GM23338 (cell line): Measurements from ENCODE around the gene ZKSCAN8. TPM values are rescaled to one million over a fixed set of nuclear protein-coding genes. Genes with fewer than 3 reads are reported as not detected.

Experiments
- ATAC-seq: fragments of 200-7000 bp; cut with Tn5 transposase; 3 replicates; pipeline ENCODE4 v1.9.1; 2020
- DNase-seq: peaks from one replicate; pipeline ENCODE4 v3.0.0-alpha.2; 2015; ENCODE audit warnings: low spot score
- H2AFZ ChIP-seq: fragments of 200-600 bp; sonication (generic); 2 replicates; pipeline ENCODE4 v1.8.0; 2016; ENCODE audit warnings: antibody characterized with exemption, mild to moderate bottlenecking, moderate library complexity
- H3F3A ChIP-seq: fragments of 200-600 bp; sonication (generic); replicated peaks from 2 replicates; pipeline ENCODE4 v1.8.0; 2017; ENCODE audit warnings: antibody characterized with exemption, mixed run types, low read depth
- H3K27ac ChIP-seq: fragments of 200-600 bp; sonication (generic); 2 replicates; pipeline ENCODE4 v1.6.1; 2016; ENCODE audit warnings: low read depth
- H3K27me3 ChIP-seq: fragments of 200-600 bp; sonication (generic); 2 replicates; pipeline ENCODE4 v1.8.0; 2016; ENCODE audit warnings: mild to moderate bottlenecking, mixed run types, moderate library complexity; ENCODE audit not compliant: insufficient read depth
- H3K36me3 ChIP-seq: fragments of 200-600 bp; sonication (generic); 2 replicates; pipeline ENCODE4 v1.8.0; 2016; ENCODE audit warnings: mild to moderate bottlenecking; ENCODE audit not compliant: insufficient read depth
- H3K4me1 ChIP-seq: fragments of 200-600 bp; sonication (generic); 2 replicates; pipeline ENCODE4 v1.8.0; 2016; ENCODE audit warnings: mild to moderate bottlenecking, moderate library complexity; ENCODE audit not compliant: insufficient read depth
- H3K4me2 ChIP-seq: fragments of 200-600 bp; sonication (generic); 2 replicates; pipeline ENCODE4 v1.7.1; 2017; ENCODE audit warnings: mixed run types
- H3K4me3 ChIP-seq: fragments of 200-600 bp; sonication (generic); 2 replicates; pipeline ENCODE4 v1.6.1; 2016; ENCODE audit warnings: mixed run types
- H3K79me2 ChIP-seq: fragments of 200-600 bp; sonication (generic); replicated peaks from 2 replicates; pipeline ENCODE4 v1.8.0; 2017; ENCODE audit warnings: mild to moderate bottlenecking; ENCODE audit not compliant: insufficient read depth
- H3K9me2 ChIP-seq: fragments of 200-600 bp; sonication (generic); 2 replicates; pipeline ENCODE4 v1.8.0; 2017; ENCODE audit not compliant: insufficient read depth
- H4K20me1 ChIP-seq: fragments of 200-600 bp; sonication (generic); replicated peaks from 2 replicates; pipeline ENCODE4 v1.8.0; 2017; ENCODE audit warnings: mild to moderate bottlenecking; ENCODE audit not compliant: insufficient read depth
- H3K27ac Mint-ChIP-seq: 2 replicates; pipeline ENCODE4 v1.8.0; 2020; ENCODE audit warnings: inconsistent platforms, mild to moderate bottlenecking, moderate library complexity, mixed read lengths
- H3K27me3 Mint-ChIP-seq: 3 replicates; pipeline ENCODE4 v1.8.0; 2022; ENCODE audit warnings: low read depth, mild to moderate bottlenecking, moderate library complexity, mixed read lengths, inconsistent platforms; ENCODE audit not compliant: insufficient read depth, poor library complexity
- H3K36me3 Mint-ChIP-seq: 3 replicates; pipeline ENCODE4 v1.8.0; 2021; ENCODE audit warnings: low read depth, mild to moderate bottlenecking, inconsistent platforms, moderate library complexity, mixed read lengths
- H3K4me1 Mint-ChIP-seq: 3 replicates; pipeline ENCODE4 v1.8.0; 2020; ENCODE audit warnings: mild to moderate bottlenecking, inconsistent platforms, mixed read lengths
- H3K4me3 Mint-ChIP-seq: 3 replicates; pipeline ENCODE4 v1.8.0; 2021; ENCODE audit warnings: moderate library complexity, mild to moderate bottlenecking, inconsistent platforms, mixed read lengths
- H3K9me3 Mint-ChIP-seq: 3 replicates; pipeline ENCODE4 v1.8.0; 2020; ENCODE audit warnings: moderate library complexity, mild to moderate bottlenecking, inconsistent platforms, mixed read lengths
- CREB1 ChIP-seq: fragments of 250-450 bp; sonication (Bioruptor Pico); IDR thresholded peaks from 2 replicates; pipeline ENCODE4 v1.5.0; 2020; ENCODE audit warnings: low read depth, mild to moderate bottlenecking, moderate library complexity
- EZH2 ChIP-seq: fragments of 200-600 bp; sonication (generic); IDR thresholded peaks from one replicate; pipeline ENCODE4 v1.8.0; 2017; ENCODE audit warnings: antibody characterized with exemption, mild to moderate bottlenecking, low read depth; ENCODE audit not compliant: unreplicated experiment
- EZH2phosphoT487 ChIP-seq: fragments of 200-600 bp; sonication (generic); IDR thresholded peaks from one replicate; pipeline ENCODE4 v1.8.1; 2018; ENCODE audit warnings: antibody characterized with exemption; ENCODE audit not compliant: unreplicated experiment
- JUNB ChIP-seq: IDR thresholded peaks from one replicate; pipeline ENCODE4 v1.6.1; 2016; ENCODE audit warnings: antibody characterized with exemption; ENCODE audit not compliant: unreplicated experiment
- NANOG ChIP-seq: IDR thresholded peaks from 2 replicates; pipeline ENCODE4 v1.6.1; 2016; ENCODE audit warnings: antibody characterized with exemption, borderline replicate concordance
- POLR2AphosphoS5 ChIP-seq: IDR thresholded peaks from 2 replicates; pipeline ENCODE4 v1.6.1; 2016; ENCODE audit warnings: antibody characterized with exemption, low read depth
- STAT1 ChIP-seq: IDR thresholded peaks from one replicate; pipeline ENCODE4 v1.6.1; 2016; ENCODE audit warnings: antibody characterized with exemption; ENCODE audit not compliant: unreplicated experiment
- ZNF114 ChIP-seq: fragments of 250-450 bp; sonication (Bioruptor Pico); IDR thresholded peaks from 2 replicates; pipeline ENCODE4 v1.5.0; 2020; ENCODE audit warnings: mild to moderate bottlenecking, moderate library complexity
- ZNF331 ChIP-seq: fragments of 250-450 bp; sonication (Bioruptor Pico); IDR thresholded peaks from 2 replicates; pipeline ENCODE4 v1.5.0; 2020; ENCODE audit warnings: low read depth, mild to moderate bottlenecking, moderate library complexity
- polyA plus RNA-seq: library from polyadenylated mRNA; unstranded; fragments of >200 nt; fragmentation: Nextera tagmentation; extraction: Ambion mirVana; gene quantifications from 2 replicates; pipeline ENCODE4 v1.2.1, GENCODE V29; 2016
- total RNA-seq: library from RNA; depleted of rRNA; stranded (reverse); fragments of >200 nt; shearing (Covaris generic); gene quantifications from 2 replicates; pipeline ENCODE4 v1.2.3, GENCODE V29; 2014
- TF ChIP-seq, protein P1 (sequence below): fragments of 250-450 bp; sonication (Bioruptor Pico); IDR thresholded peaks from 2 replicates; pipeline ENCODE4 v1.5.0; 2020; ENCODE audit warnings: mild to moderate bottlenecking, moderate library complexity
- TF ChIP-seq, protein P2 (sequence below): IDR thresholded peaks from one replicate; pipeline ENCODE4 v1.6.1; 2018; ENCODE audit warnings: antibody characterized with exemption; ENCODE audit not compliant: unreplicated experiment
- TF ChIP-seq, protein P3 (sequence below): IDR thresholded peaks from 2 replicates; pipeline ENCODE4 v1.6.1; 2016; ENCODE audit warnings: antibody characterized with exemption
- TF ChIP-seq, protein P4 (sequence below), 2 experiments: fragments of 200-600 bp in 1 of 2; sonication (generic) in 1 of 2; conservative IDR thresholded peaks; 2 replicates each; pipeline versions ENCODE4 v1.5.1 to v1.6.1; 2016 to 2017; ENCODE audit warnings: antibody characterized with exemption in 2 of 2, low read depth in 2 of 2, mild to moderate bottlenecking in 2 of 2, moderate library complexity in 1 of 2

Gene ZKSCAN8
- total and polyA plus RNA-seq, 2 experiments from 2014 or later, result 4.2 to 22.6 TPM

DNA sequence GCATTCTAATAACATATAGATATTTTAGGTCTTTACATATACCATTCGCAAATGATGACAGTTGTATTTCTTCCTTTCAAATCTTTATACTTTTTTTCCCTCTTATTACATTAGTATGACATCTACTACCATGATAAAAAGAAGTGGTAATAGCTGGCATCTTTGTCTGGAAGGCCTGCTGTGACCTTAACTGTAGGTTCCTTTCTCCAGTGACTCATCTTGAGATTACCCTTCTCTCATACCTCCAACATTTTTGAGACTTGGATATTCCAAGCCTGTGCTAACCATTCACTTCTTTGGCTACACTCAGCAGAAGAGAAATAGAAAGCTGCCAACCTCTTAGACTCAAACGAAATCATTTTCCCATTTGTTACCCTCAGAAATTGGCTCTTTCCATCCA, 30.3 kb downstream of the ZKSCAN8 start:
- peaks cover 21% of the 10 kb centered on the region for H3K27me3 ChIP-seq
- no peaks in the 10 kb centered on the region for H3K9me3 Mint-ChIP-seq
- no peak overlapping the region for H3K4me3 ChIP-seq
- ATAC-seq, result no peak
- H3F3A ChIP-seq, result no peaks in the 10 kb centered on the region
- no peak for TF ChIP-seq JUNB
- no peak for TF ChIP-seq STAT1
- TF ChIP-seq ZNF114, result no peak
- TF ChIP-seq, protein P1, sequence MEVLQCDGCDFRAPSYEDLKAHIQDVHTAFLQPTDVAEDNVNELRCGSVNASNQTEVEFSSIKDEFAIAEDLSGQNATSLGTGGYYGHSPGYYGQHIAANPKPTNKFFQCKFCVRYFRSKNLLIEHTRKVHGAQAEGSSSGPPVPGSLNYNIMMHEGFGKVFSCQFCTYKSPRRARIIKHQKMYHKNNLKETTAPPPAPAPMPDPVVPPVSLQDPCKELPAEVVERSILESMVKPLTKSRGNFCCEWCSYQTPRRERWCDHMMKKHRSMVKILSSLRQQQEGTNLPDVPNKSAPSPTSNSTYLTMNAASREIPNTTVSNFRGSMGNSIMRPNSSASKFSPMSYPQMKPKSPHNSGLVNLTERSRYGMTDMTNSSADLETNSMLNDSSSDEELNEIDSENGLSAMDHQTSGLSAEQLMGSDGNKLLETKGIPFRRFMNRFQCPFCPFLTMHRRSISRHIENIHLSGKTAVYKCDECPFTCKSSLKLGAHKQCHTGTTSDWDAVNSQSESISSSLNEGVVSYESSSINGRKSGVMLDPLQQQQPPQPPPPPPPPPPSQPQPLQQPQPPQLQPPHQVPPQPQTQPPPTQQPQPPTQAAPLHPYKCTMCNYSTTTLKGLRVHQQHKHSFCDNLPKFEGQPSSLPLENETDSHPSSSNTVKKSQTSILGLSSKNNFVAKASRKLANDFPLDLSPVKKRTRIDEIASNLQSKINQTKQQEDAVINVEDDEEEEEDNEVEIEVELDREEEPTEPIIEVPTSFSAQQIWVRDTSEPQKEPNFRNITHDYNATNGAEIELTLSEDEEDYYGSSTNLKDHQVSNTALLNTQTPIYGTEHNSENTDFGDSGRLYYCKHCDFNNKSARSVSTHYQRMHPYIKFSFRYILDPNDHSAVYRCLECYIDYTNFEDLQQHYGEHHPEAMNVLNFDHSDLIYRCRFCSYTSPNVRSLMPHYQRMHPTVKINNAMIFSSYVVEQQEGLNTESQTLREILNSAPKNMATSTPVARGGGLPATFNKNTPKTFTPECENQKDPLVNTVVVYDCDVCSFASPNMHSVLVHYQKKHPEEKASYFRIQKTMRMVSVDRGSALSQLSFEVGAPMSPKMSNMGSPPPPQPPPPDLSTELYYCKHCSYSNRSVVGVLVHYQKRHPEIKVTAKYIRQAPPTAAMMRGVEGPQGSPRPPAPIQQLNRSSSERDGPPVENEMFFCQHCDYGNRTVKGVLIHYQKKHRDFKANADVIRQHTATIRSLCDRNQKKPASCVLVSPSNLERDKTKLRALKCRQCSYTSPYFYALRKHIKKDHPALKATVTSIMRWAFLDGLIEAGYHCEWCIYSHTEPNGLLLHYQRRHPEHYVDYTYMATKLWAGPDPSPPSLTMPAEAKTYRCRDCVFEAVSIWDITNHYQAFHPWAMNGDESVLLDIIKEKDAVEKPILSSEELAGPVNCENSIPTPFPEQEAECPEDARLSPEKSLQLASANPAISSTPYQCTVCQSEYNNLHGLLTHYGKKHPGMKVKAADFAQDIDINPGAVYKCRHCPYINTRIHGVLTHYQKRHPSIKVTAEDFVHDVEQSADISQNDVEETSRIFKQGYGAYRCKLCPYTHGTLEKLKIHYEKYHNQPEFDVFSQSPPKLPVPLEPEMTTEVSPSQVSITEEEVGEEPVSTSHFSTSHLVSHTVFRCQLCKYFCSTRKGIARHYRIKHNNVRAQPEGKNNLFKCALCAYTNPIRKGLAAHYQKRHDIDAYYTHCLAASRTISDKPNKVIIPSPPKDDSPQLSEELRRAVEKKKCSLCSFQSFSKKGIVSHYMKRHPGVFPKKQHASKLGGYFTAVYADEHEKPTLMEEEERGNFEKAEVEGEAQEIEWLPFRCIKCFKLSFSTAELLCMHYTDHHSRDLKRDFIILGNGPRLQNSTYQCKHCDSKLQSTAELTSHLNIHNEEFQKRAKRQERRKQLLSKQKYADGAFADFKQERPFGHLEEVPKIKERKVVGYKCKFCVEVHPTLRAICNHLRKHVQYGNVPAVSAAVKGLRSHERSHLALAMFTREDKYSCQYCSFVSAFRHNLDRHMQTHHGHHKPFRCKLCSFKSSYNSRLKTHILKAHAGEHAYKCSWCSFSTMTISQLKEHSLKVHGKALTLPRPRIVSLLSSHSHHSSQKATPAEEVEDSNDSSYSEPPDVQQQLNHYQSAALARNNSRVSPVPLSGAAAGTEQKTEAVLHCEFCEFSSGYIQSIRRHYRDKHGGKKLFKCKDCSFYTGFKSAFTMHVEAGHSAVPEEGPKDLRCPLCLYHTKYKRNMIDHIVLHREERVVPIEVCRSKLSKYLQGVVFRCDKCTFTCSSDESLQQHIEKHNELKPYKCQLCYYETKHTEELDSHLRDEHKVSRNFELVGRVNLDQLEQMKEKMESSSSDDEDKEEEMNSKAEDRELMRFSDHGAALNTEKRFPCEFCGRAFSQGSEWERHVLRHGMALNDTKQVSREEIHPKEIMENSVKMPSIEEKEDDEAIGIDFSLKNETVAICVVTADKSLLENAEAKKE (CRISPR knock-in tag), result no peak
- TF ChIP-seq, protein P2, sequence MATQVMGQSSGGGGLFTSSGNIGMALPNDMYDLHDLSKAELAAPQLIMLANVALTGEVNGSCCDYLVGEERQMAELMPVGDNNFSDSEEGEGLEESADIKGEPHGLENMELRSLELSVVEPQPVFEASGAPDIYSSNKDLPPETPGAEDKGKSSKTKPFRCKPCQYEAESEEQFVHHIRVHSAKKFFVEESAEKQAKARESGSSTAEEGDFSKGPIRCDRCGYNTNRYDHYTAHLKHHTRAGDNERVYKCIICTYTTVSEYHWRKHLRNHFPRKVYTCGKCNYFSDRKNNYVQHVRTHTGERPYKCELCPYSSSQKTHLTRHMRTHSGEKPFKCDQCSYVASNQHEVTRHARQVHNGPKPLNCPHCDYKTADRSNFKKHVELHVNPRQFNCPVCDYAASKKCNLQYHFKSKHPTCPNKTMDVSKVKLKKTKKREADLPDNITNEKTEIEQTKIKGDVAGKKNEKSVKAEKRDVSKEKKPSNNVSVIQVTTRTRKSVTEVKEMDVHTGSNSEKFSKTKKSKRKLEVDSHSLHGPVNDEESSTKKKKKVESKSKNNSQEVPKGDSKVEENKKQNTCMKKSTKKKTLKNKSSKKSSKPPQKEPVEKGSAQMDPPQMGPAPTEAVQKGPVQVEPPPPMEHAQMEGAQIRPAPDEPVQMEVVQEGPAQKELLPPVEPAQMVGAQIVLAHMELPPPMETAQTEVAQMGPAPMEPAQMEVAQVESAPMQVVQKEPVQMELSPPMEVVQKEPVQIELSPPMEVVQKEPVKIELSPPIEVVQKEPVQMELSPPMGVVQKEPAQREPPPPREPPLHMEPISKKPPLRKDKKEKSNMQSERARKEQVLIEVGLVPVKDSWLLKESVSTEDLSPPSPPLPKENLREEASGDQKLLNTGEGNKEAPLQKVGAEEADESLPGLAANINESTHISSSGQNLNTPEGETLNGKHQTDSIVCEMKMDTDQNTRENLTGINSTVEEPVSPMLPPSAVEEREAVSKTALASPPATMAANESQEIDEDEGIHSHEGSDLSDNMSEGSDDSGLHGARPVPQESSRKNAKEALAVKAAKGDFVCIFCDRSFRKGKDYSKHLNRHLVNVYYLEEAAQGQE, result no peak
- no peak for TF ChIP-seq NANOG
- no peak for TF ChIP-seq EZH2phosphoT487
- no peak for TF ChIP-seq CREB1 (CRISPR knock-in tag)
- TF ChIP-seq POLR2AphosphoS5, result no peak
- no peak for TF ChIP-seq ZNF331 (CRISPR knock-in tag)
- TF ChIP-seq, protein P3, sequence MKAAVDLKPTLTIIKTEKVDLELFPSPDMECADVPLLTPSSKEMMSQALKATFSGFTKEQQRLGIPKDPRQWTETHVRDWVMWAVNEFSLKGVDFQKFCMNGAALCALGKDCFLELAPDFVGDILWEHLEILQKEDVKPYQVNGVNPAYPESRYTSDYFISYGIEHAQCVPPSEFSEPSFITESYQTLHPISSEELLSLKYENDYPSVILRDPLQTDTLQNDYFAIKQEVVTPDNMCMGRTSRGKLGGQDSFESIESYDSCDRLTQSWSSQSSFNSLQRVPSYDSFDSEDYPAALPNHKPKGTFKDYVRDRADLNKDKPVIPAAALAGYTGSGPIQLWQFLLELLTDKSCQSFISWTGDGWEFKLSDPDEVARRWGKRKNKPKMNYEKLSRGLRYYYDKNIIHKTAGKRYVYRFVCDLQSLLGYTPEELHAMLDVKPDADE, result no peak
- TF ChIP-seq, protein P4, sequence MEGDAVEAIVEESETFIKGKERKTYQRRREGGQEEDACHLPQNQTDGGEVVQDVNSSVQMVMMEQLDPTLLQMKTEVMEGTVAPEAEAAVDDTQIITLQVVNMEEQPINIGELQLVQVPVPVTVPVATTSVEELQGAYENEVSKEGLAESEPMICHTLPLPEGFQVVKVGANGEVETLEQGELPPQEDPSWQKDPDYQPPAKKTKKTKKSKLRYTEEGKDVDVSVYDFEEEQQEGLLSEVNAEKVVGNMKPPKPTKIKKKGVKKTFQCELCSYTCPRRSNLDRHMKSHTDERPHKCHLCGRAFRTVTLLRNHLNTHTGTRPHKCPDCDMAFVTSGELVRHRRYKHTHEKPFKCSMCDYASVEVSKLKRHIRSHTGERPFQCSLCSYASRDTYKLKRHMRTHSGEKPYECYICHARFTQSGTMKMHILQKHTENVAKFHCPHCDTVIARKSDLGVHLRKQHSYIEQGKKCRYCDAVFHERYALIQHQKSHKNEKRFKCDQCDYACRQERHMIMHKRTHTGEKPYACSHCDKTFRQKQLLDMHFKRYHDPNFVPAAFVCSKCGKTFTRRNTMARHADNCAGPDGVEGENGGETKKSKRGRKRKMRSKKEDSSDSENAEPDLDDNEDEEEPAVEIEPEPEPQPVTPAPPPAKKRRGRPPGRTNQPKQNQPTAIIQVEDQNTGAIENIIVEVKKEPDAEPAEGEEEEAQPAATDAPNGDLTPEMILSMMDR (conservative IDR thresholded peaks at IDR 0.05; ENCODE audit: low read depth in 2 of 2), result no peak
- no peak for TF ChIP-seq EZH2
- H3K27ac ChIP-seq, result no peak overlapping the region
- no peak overlapping the region for H3K27ac Mint-ChIP-seq
- DNase-seq, result no peak
- H2AFZ ChIP-seq, result no peak overlapping the region
- no peaks in the 10 kb centered on the region; the same call in 1 of the 2 replicates for H3K9me2 ChIP-seq
- no peaks in the 10 kb centered on the region for H4K20me1 ChIP-seq
- no peak overlapping the region for H3K4me2 ChIP-seq
- no peaks in the 10 kb centered on the region for H3K4me1 Mint-ChIP-seq
- H3K36me3 Mint-ChIP-seq, result no peaks in the 10 kb centered on the region
- no peak overlapping the region for H3K4me3 Mint-ChIP-seq
- H3K27me3 Mint-ChIP-seq, result no peaks in the 10 kb centered on the region
- no peaks in the 10 kb centered on the region for H3K79me2 ChIP-seq
- no peaks in the 10 kb centered on the region for H3K4me1 ChIP-seq
- no peaks in the 10 kb centered on the region for H3K36me3 ChIP-seq
